Measurements from ENCODE around the gene B3GALT4.

DNA sequence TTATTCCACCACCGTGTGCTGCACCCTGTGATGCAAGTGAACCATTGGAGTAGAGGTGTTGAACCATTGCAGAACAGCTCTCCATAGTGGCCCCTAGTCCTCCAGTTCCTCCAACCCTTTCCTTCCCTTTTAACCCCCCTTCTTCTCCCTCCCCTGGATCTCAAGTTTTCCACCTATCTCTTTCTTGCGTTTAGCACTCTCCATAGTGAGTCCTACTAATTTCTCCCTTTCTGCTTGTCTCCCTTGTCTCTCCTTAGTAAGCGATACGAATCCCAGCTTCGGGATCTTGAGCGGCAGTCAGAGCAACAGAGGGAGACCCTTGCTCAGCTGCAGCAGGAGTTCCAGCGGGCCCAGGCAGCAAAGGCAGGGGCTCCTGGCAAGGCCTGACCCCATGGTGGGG, 13.5 kb downstream of the B3GALT4 start:
- TF ChIP-seq CTCF (IDR thresholded peaks at IDR 0.05), result no peak
- no peak for TF ChIP-seq POLR2A (IDR thresholded peaks at IDR 0.05)

Data from adrenal gland (tissue), 5 donors.